KMS-11 (cell line): ENCODE results near the gene PCDHA7.
"Not testable (repeated sequence)": the region's sequence is repeated elsewhere in the genome, so short reads cannot be mapped to it uniquely, and the experiment has no call there.

Source experiments
- H2AFZ ChIP-seq: fragments of 200-600 bp; sonication (generic); 2 replicates; pipeline ENCODE4 v1.6.1; 2016; ENCODE audit warnings: antibody characterized with exemption, mixed run types, low read depth
- H3K27ac ChIP-seq: fragments of 200-600 bp; sonication (generic); 2 replicates; pipeline ENCODE4 v1.6.1; 2016; ENCODE audit warnings: mild to moderate bottlenecking, mixed run types
- H3K27me3 ChIP-seq: fragments of 200-600 bp; sonication (generic); 2 replicates; pipeline ENCODE4 v1.6.1; 2017; ENCODE audit warnings: mild to moderate bottlenecking, low read depth, mixed run types, moderate library complexity; ENCODE audit not compliant: insufficient read depth
- H3K36me3 ChIP-seq: fragments of 200-600 bp; sonication (generic); 2 replicates; pipeline ENCODE4 v1.6.1; 2017; ENCODE audit warnings: mild to moderate bottlenecking, mixed run types; ENCODE audit not compliant: insufficient read depth
- H3K4me1 ChIP-seq: fragments of 200-600 bp; sonication (generic); 2 replicates; pipeline ENCODE4 v1.6.1; 2016; ENCODE audit warnings: mild to moderate bottlenecking, low read depth, mixed run types; ENCODE audit not compliant: poor library complexity, severe bottlenecking
- H3K4me2 ChIP-seq: fragments of 200-600 bp; sonication (generic); 2 replicates; pipeline ENCODE4 v1.7.0; 2016; ENCODE audit warnings: mild to moderate bottlenecking, mixed run types
- H3K4me3 ChIP-seq: fragments of 200-600 bp; sonication (generic); IDR thresholded peaks from 2 replicates; pipeline ENCODE4 v1.6.1; 2017; ENCODE audit warnings: low read depth, low read length, mixed read lengths; ENCODE audit not compliant: insufficient read depth
- H3K79me2 ChIP-seq: fragments of 200-600 bp; sonication (generic); 2 replicates; pipeline ENCODE4 v1.6.1; 2016; ENCODE audit warnings: low read depth, mixed run types; ENCODE audit not compliant: insufficient read depth
- H3K9ac ChIP-seq: fragments of 200-600 bp; sonication (generic); 2 replicates; pipeline ENCODE4 v1.6.1; 2016; ENCODE audit warnings: mild to moderate bottlenecking, mixed run types
- H4K20me1 ChIP-seq: fragments of 200-600 bp; sonication (generic); 2 replicates; pipeline ENCODE4 v1.6.1; 2016; ENCODE audit warnings: mild to moderate bottlenecking, mixed run types; ENCODE audit not compliant: insufficient read depth
- CTCF ChIP-seq: fragments of 200-600 bp; sonication (generic); conservative IDR thresholded peaks from 2 replicates; pipeline ENCODE4 v1.6.1; 2017; ENCODE audit warnings: low read depth, mild to moderate bottlenecking, antibody characterized with exemption, low read length, moderate library complexity, mixed read lengths

PCDHA7 gene

GRCh38 chr5:140827704-140828361, 6.2 kb upstream of the PCDHA7 start, which contains the start of gene PCDHA6:
Gene PCDHA6 (plus strand): TSS chr5:140827960. CDS start chr5:140828092, 132 bp downstream.
- Histone ChIP-seq H3K36me3 (no peaks in the 10 kb centered on the region), H3K27ac (no peak within 1 kb of the TSS), H3K4me1 (no peaks in the 10 kb centered on the region), H2AFZ (no peak within 1 kb of the TSS), H3K4me3 (no peak within 1 kb of the TSS), H3K4me2 (no peak within 1 kb of the TSS), H4K20me1 (no peaks in the 10 kb centered on the region), H3K79me2 (no peaks in the 10 kb centered on the region), H3K9ac (no peak within 1 kb of the TSS), H3K27me3 (no peaks in the 10 kb centered on the region)
- TF ChIP-seq CTCF, result no peak

- Histone ChIP-seq H4K20me1 (no peaks in the 10 kb centered on the region), H3K27ac (no peak overlapping the region), H2AFZ (no peak overlapping the region), H3K27me3 (no peaks in the 10 kb centered on the region), H3K4me1 (no peaks in the 10 kb centered on the region), H3K79me2 (no peaks in the 10 kb centered on the region), H3K4me2 (no peak overlapping the region), H3K9ac (no peak overlapping the region), H3K4me3 (no peak overlapping the region), H3K36me3 (no peaks in the 10 kb centered on the region)
- TF ChIP-seq CTCF, result no peak
Observed at GRCh38 chr5:140828362-140828737, 5.7 kb upstream of the PCDHA7 start.

- not testable (repeated sequence) for H3K9ac ChIP-seq, H3K4me2 ChIP-seq, H3K79me2 ChIP-seq, H3K4me1 ChIP-seq, H2AFZ ChIP-seq, H3K36me3 ChIP-seq, H3K4me3 ChIP-seq, H3K27me3 ChIP-seq, H4K20me1 ChIP-seq, H3K27ac ChIP-seq
Observed at GRCh38 chr5:140829511-140830501, 4.3 kb upstream of the PCDHA7 start.

GRCh38 chr5:140834439-140835008, 455 bp downstream of the PCDHA7 start:
- H3K27me3 ChIP-seq, H3K9ac ChIP-seq, H3K27ac ChIP-seq, H3K4me2 ChIP-seq, H3K4me1 ChIP-seq, H4K20me1 ChIP-seq, H2AFZ ChIP-seq, H3K79me2 ChIP-seq, H3K36me3 ChIP-seq, H3K4me3 ChIP-seq: not testable (repeated sequence)

- TF ChIP-seq CTCF, result no peak
- Histone ChIP-seq H3K4me2 (no peak overlapping the region), H3K27ac (no peak overlapping the region), H3K79me2 (no peaks in the 10 kb centered on the region), H3K27me3 (no peaks in the 10 kb centered on the region), H3K9ac (no peak overlapping the region), H3K36me3 (no peaks in the 10 kb centered on the region), H3K4me3 (no peak overlapping the region), H4K20me1 (no peaks in the 10 kb centered on the region), H3K4me1 (no peaks in the 10 kb centered on the region), H2AFZ (no peak overlapping the region)
Observed at GRCh38 chr5:140835622-140836510, 1.8 kb downstream of the PCDHA7 start.
